Measurements from ENCODE around the gene AGAP1. TPM values are rescaled to one million over a fixed set of nuclear protein-coding genes. Genes with fewer than 3 reads are reported as not detected.

AGAP1 gene
- total RNA-seq, 2 donors from 2014 or later: 16.1 to 40.1 TPM

DNA sequence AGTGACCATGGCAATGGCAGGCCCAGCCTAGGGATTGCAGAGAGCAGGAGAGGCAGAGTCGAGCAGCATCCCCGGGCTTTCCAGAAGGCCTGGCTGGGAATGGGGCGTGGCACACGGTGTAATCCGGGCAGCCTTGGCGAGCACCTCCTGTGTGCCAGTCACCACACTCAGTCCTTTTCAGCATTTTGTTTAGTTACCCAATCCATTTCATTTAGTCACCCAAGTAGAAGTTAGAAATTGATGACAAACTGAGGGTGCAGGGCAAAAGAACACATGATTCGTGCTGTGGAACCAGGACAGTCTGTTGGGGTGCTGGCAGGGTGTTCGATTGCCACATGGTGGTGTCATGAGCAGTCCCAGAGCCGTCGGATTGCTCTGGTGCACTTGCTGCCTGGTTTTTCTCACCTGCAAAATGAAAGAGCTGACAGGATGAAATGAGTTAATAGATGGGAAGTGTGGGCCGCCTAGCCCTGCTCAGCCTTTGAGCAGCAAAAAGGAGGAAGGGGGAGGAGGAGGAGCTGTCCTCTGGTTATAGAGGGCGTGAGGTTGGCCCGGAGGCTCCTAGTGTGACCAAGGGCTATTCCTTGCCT is 299.4 kb downstream of the AGAP1 start:
- 76% methylated on average over 13 of the region's 13 CpGs for WGBS
- Histone ChIP-seq H3K4me1 (replicated peaks) (no peaks in the 10 kb centered on the region), H3K36me3 (no peaks in the 10 kb centered on the region), H3K27me3 (replicated peaks; ENCODE audit: insufficient read depth) (no peaks in the 10 kb centered on the region), H3K27ac (no peak overlapping the region), H3K4me3 (no peak overlapping the region), H3K9me3 (no peaks in the 10 kb centered on the region)
- intact Hi-C loops (cut with DNase I): no loop called here
- DNase-seq (ENCODE audit: low spot score): no peak
- TF ChIP-seq POLR2A (IDR thresholded peaks at IDR 0.05) (no peak), POLR2AphosphoS5 (IDR thresholded peaks at IDR 0.05) (no peak)
- TF ChIP-seq, protein P1, sequence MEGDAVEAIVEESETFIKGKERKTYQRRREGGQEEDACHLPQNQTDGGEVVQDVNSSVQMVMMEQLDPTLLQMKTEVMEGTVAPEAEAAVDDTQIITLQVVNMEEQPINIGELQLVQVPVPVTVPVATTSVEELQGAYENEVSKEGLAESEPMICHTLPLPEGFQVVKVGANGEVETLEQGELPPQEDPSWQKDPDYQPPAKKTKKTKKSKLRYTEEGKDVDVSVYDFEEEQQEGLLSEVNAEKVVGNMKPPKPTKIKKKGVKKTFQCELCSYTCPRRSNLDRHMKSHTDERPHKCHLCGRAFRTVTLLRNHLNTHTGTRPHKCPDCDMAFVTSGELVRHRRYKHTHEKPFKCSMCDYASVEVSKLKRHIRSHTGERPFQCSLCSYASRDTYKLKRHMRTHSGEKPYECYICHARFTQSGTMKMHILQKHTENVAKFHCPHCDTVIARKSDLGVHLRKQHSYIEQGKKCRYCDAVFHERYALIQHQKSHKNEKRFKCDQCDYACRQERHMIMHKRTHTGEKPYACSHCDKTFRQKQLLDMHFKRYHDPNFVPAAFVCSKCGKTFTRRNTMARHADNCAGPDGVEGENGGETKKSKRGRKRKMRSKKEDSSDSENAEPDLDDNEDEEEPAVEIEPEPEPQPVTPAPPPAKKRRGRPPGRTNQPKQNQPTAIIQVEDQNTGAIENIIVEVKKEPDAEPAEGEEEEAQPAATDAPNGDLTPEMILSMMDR (IDR thresholded peaks at IDR 0.05): no peak

DNA sequence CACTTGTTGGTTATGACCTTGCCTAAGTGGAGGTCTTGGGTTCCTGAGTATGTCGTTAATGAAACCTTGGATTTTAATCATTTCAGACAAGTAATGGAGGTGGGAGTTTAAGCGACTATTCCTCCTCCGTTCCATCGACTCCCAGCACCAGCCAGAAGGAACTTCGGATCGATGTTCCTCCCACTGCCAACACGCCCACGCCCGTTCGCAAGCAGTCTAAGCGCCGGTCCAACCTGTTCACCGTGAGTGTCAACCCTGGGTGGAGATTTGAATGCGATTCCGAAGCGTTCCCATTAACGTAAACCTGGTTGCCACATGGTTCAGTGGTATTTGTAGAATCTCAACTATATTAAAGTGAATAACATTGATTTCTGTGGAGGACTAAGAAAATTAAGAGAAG is 305.4 kb downstream of the AGAP1 start:
- no peak overlapping the region for H3K27ac ChIP-seq
- no peaks in the 10 kb centered on the region for H3K4me1 ChIP-seq (replicated peaks)
- H3K27me3 ChIP-seq (replicated peaks; ENCODE audit: insufficient read depth): no peaks in the 10 kb centered on the region
- H3K9me3 ChIP-seq: no peaks in the 10 kb centered on the region
- intact Hi-C loops (cut with DNase I): no loop called here
- H3K4me3 ChIP-seq: no peak overlapping the region
- TF ChIP-seq POLR2AphosphoS5 (IDR thresholded peaks at IDR 0.05) (no peak), POLR2A (IDR thresholded peaks at IDR 0.05) (no peak)
- TF ChIP-seq, protein P1 (IDR thresholded peaks at IDR 0.05): no peak
- no peaks in the 10 kb centered on the region for H3K36me3 ChIP-seq
- no peak for DNase-seq (ENCODE audit: low spot score)
- WGBS: 93% methylated on average over 17 of the region's 17 CpGs

DNA sequence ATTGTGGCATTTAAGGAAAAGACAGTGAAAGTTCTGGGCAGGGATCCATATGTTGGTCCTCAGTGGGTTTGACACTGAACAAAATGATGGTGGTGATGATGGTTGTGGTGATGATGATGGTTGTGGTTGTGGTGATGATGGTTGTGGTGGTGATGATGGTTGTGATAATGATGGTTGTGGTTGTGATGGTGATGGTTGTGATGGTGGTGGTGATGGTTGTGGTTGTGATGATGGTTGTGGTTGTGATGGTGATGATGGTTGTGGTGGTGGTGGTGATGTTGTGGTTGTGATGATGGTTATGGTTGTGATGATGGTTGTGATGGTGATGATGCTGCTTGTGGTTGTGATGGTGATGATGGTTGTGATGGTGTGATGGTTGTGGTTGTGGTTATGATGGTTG is 308.7 kb downstream of the AGAP1 start:
- intact Hi-C loops (cut with DNase I): no loop called here
- TF ChIP-seq, protein P1 (IDR thresholded peaks at IDR 0.05): no peak
- TF ChIP-seq POLR2A (IDR thresholded peaks at IDR 0.05) (no peak), POLR2AphosphoS5 (IDR thresholded peaks at IDR 0.05) (no peak)
- H3K4me1 ChIP-seq (replicated peaks): no peaks in the 10 kb centered on the region
- no peaks in the 10 kb centered on the region for H3K36me3 ChIP-seq
- no peak overlapping the region for H3K27ac ChIP-seq
- no peak overlapping the region for H3K4me3 ChIP-seq
- H3K9me3 ChIP-seq: no peaks in the 10 kb centered on the region
- no peak for DNase-seq (ENCODE audit: low spot score)
- no peaks in the 10 kb centered on the region for H3K27me3 ChIP-seq (replicated peaks; ENCODE audit: insufficient read depth)

DNA sequence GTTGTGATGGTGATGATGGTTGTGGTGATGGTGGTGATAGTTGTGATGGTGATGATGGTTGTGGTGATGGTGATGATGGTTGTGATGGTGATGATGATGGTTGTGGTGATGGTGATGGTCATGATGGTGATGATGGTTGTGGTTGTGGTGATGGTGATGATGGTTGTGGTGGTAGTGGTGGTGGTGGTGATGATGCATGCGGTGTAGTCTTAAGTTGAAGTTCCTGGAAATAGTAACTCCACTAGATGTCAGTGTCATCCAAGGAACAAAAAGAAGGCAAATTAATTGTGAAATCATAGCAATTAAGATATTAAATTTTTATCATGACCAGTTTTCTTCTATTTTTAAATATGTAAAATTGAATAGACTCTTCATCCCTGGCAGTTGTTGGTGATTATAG is 309.2 kb downstream of the AGAP1 start:
- intact Hi-C loops (cut with DNase I): no loop called here
- Histone ChIP-seq H3K27ac (no peak overlapping the region), H3K4me3 (no peak overlapping the region), H3K27me3 (replicated peaks; ENCODE audit: insufficient read depth) (no peaks in the 10 kb centered on the region), H3K9me3 (no peaks in the 10 kb centered on the region), H3K36me3 (no peaks in the 10 kb centered on the region), H3K4me1 (replicated peaks) (no peaks in the 10 kb centered on the region)
- DNase-seq (ENCODE audit: low spot score): no peak
- TF ChIP-seq POLR2A (IDR thresholded peaks at IDR 0.05) (no peak), POLR2AphosphoS5 (IDR thresholded peaks at IDR 0.05) (no peak)
- TF ChIP-seq, protein P1 (IDR thresholded peaks at IDR 0.05): peak in 1 of 4 experiments; percentile 15
- 90% methylated on average over 1 of the region's 1 CpG for WGBS

DNA sequence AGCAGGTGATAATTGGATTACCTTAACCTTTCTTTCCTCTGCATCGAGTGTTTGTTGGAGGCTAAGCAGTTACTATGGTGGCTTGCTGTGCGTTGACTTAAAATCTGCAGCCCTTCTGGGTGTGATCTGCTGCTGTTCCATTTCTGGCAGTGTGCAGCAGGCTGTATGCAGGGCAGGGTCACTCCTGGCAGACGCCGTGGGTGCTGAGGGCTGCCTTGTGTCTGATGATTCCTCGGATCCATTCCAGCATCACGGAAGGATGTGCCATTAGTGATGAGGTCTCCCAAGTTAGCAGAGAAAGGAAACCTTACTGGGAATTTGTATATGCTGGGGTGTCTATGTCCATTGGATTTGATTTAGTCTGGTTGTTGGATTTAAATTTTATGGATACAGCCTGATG is 310.8 kb downstream of the AGAP1 start:
- 83% methylated on average over 6 of the region's 6 CpGs for WGBS
- H3K4me3 ChIP-seq: no peak overlapping the region
- no peak for DNase-seq (ENCODE audit: low spot score)
- intact Hi-C loops (cut with DNase I): no loop called here
- H3K36me3 ChIP-seq: no peaks in the 10 kb centered on the region
- no peaks in the 10 kb centered on the region for H3K9me3 ChIP-seq
- H3K4me1 ChIP-seq (replicated peaks): no peaks in the 10 kb centered on the region
- TF ChIP-seq POLR2AphosphoS5 (IDR thresholded peaks at IDR 0.05): no peak
- TF ChIP-seq, protein P1 (IDR thresholded peaks at IDR 0.05): no peak
- no peak for TF ChIP-seq POLR2A (IDR thresholded peaks at IDR 0.05)
- H3K27ac ChIP-seq: no peak overlapping the region
- no peaks in the 10 kb centered on the region for H3K27me3 ChIP-seq (replicated peaks; ENCODE audit: insufficient read depth)
